HG03159 (cell line): ENCODE results near the gene TRPC4AP.
"Not testable (repeated sequence)": the region's sequence is repeated elsewhere in the genome, so short reads cannot be mapped to it uniquely, and the experiment has no call there.

Source experiments
- ATAC-seq: cut with Tn5 transposase; IDR thresholded peaks from one replicate; pipeline ENCODE4 v1.9.1; 2021; ENCODE audit warnings: mild to moderate bottlenecking, moderate library complexity; ENCODE audit not compliant: unreplicated experiment

Gene TRPC4AP

GRCh38 chr20:35104685-35105295 lies 12.2 kb upstream of the TRPC4AP start:
- ATAC-seq = no peak

- no peak for ATAC-seq
These were observed 9.0 kb upstream of the TRPC4AP start for GRCh38 chr20:35101620-35102019.

GRCh38 chr20:35093267-35093884 lies 769 bp upstream of the TRPC4AP start:
- no peak for ATAC-seq

DNA sequence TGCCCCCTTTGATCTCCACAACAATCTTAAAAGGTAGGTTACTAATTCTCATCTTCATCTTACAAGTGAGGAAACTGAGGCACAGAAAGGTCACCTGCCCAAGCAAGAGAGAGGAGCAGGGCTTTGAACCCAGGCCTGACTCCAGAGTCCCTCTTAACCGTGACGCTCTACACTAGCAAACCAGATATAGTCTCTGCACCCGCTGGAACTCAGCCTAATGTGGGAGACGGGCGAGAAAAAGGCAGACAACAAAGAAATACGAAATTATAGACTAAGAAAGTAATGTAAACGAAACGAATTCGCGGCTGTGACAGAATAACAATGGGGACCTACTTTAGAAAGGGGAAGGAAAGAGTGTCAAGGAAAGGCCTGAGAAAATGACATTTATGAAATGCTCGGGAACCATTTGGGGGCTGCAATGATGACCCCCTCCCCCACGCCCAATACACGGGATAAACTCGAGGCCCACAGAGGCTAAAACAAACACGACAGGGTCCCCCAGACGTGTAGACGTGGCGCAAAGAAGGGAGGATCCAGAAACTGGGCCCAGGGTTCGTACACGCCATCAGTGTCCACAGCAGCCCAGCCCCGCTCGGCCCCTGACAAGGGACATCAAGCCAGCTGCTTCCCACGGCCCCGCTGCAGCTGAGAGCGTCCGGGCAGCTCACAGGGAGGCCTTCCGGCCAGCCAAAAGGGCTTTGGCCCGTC lies 637 bp downstream of the TRPC4AP start:
- ATAC-seq = peak; percentile 22

- no peak for ATAC-seq
These were observed 4.1 kb downstream of the TRPC4AP start for GRCh38 chr20:35088231-35089145.

GRCh38 chr20:35087791-35088190 lies 4.8 kb downstream of the TRPC4AP start:
- ATAC-seq = no peak

GRCh38 chr20:35087355-35087754 lies 5.3 kb downstream of the TRPC4AP start:
- ATAC-seq = no peak

DNA sequence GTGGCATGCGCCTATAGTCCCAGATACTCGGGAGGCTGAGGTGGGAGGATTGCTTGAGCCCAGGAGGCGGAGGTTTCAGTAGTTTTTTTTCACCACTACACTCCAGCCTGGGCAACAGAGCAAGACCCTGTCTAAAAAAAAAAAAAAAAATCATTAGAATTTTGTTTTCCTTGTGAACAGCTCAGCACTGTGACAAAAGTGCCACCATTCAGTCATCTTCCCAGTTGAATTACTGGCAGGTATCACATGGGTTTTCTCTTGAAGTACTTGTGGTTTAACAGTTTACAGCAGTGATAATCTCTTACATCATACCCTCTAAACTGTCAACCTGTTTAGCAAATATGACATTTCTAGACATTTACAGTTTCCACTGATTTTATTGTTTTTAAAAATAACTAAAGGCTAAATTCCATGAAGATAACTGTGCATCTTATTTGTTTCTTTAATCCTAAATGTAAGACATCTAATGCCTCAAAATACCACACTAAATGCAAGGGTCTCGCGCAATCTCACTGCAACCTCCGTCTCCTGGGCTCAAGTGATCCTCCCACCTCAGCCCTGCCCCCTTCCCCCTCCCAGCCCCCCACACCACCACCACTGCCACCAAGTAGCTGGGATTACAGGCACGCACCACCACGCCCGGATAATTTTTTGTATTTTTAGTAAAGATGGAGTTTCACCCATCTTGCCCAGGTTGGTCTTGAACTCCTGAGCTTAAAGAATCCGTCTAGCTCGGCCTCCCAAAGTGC lies 7.0 kb downstream of the TRPC4AP start:
- no peak for ATAC-seq

DNA sequence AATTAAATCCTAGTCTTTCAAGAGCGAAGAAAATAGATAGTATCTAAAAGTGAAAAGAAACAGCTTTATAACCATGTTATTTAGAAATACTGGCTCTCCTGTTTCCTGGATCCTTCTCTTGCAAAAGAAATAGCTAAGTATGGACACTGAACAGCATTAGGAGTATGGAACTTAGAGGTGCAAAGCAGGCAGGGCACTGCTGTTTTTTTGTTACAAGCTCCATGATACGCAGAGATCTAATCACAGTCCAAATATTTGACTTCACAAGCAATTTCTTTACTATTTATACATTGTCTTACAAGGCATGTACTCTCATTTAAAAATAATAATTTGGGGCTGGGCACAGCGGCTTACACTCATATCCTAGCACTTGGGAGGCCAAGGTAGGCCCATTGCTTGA lies 7.6 kb downstream of the TRPC4AP start:
- no peak for ATAC-seq

GRCh38 chr20:35080348-35080642 lies 12.3 kb downstream of the TRPC4AP start:
- not testable (repeated sequence) for ATAC-seq

GRCh38 chr20:35079472-35080347 lies 12.9 kb downstream of the TRPC4AP start:
- no peak for ATAC-seq

DNA sequence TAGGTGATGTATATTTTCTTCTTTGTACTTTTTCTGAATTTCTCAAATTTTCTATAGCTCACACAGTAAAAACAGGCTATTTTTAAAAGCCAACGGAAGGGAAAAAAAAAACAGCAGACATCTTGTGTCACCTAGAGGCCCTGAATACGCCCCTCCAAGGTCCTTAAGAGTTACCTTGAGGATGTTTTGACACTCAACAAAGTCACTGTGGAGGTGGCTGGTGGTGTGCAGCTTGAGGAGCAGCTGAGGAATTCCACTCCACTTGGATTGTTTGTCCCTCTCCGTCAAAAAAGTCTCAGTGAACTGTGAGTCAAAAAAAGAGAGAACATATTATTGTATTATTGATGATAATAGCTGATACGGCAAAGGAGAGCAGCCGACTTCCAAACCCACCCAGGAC lies 14.7 kb downstream of the TRPC4AP start:
- no peak for ATAC-seq

GRCh38 chr20:35077341-35077740 lies 15.3 kb downstream of the TRPC4AP start:
- ATAC-seq = no peak

GRCh38 chr20:35071436-35072153 lies 21.0 kb downstream of the TRPC4AP start:
- ATAC-seq = not testable (repeated sequence)

- ATAC-seq = no peak
These were observed 26.4 kb downstream of the TRPC4AP start for GRCh38 chr20:35066194-35066593.

DNA sequence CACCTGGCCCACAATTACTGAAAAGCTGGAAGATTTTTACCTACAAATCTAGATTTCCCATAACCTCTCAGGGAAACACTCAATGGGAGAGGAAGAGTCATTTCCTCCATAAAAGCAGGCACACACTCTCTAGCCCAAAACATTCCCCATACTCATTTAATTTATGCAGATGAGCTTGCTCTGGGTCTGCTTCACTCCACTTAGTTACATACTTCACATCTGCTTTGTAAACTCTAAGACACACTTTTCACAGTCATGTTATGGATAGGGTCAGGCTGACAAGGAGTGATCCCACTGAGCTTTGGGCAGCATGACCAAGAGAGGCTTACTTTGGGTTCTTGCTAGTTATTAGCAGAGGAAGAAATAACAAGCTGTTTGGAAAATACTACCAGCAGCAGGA lies 27.4 kb downstream of the TRPC4AP start:
- no peak for ATAC-seq

GRCh38 chr20:35063168-35063567 lies 29.4 kb downstream of the TRPC4AP start:
- no peak for ATAC-seq

DNA sequence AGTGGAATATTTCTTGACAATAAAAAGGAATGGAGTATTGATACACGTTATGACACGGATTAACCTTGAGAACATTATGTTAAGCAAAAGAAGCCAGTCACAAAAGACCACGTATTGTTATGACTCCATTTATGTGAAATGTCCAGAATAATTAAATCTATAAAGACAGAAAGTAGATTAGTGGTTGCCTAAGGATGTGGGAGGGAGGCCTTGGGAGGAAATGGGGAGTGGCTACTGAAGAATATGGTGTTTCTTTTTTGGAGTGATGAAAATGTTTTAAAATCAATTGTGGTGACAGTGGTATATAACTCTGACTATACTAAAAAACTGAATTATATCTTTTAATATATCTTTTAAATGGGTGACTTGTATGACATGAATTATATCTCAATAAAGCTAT lies 30.1 kb downstream of the TRPC4AP start:
- ATAC-seq = no peak

GRCh38 chr20:35060168-35060567 lies 32.4 kb downstream of the TRPC4AP start:
- ATAC-seq = no peak
